ENCODE results near the gene CCN5. TPM values are rescaled to one million over a fixed set of nuclear protein-coding genes. Genes with fewer than 3 reads are reported as not detected.

Gene CCN5
- total RNA-seq, 1 experiment from 2014 or later = 0.37 TPM

DNA sequence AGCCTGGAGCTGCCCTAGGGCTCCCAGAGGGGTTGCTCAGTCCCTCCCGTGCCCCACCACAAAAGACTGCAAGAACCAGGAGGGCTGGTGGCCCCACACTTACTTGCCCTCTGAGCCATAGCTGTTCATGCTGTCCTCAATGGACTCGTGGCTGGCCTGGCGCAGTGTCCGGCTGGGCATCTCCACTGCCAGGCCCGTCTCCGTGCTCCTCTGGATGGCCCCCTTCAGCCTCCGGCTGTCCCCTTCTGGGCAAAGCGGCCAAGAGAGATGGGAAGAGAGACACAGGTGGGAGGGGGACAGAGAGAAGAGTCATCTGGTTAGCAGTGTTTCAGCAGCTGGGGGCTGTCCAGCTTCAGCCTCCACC lies 56.0 kb downstream of the CCN5 start (continued):
- TF ChIP-seq, protein P1, sequence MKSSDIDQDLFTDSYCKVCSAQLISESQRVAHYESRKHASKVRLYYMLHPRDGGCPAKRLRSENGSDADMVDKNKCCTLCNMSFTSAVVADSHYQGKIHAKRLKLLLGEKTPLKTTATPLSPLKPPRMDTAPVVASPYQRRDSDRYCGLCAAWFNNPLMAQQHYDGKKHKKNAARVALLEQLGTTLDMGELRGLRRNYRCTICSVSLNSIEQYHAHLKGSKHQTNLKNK (CRISPR knock-in tag; IDR thresholded peaks at IDR 0.05) = no peak
- TF ChIP-seq, protein P2, sequence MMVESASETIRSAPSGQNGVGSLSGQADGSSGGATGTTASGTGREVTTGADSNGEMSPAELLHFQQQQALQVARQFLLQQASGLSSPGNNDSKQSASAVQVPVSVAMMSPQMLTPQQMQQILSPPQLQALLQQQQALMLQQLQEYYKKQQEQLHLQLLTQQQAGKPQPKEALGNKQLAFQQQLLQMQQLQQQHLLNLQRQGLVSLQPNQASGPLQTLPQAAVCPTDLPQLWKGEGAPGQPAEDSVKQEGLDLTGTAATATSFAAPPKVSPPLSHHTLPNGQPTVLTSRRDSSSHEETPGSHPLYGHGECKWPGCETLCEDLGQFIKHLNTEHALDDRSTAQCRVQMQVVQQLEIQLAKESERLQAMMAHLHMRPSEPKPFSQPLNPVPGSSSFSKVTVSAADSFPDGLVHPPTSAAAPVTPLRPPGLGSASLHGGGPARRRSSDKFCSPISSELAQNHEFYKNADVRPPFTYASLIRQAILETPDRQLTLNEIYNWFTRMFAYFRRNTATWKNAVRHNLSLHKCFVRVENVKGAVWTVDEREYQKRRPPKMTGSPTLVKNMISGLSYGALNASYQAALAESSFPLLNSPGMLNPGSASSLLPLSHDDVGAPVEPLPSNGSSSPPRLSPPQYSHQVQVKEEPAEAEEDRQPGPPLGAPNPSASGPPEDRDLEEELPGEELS (CRISPR knock-in tag; IDR thresholded peaks at IDR 0.05) = no peak

DNA sequence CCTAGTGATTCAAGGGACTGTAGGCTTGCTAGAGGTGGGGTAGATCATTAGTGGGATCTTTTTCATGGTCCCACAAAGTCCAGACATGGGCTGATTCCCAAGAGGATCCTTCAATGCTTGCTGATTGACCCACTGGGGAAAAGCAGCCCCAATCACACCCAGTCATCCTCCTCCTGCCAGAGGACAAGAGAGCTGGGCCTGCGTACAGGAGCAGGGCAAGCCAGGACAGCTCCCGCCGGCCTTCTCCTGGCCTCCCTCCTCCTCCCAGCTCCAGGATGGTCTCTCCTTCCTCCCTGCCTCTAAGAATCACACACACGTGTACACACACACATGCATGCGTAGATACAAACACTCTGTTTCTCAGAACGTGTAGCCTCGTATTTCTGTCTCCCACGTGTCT lies 57.5 kb downstream of the CCN5 start:
- CTCF ChIA-PET = interaction anchor here (0.6 to 3.4 kb wide), 2 partner anchors 12 to 25 kb away, joined by 3 to 8 read pairs; no protein-coding TSS in a partner anchor
- no peak for ATAC-seq
- Mint-ChIP-seq H3K27ac (no peak overlapping the region), H3K4me3 (no peak overlapping the region), H3K9me3 (no peaks in the 10 kb centered on the region), H3K4me1 (no peaks in the 10 kb centered on the region), H3K27me3 (ENCODE audit: low read depth) (no peaks in the 10 kb centered on the region), H3K36me3 (no peaks in the 10 kb centered on the region)
- POLR2A ChIA-PET = no interaction called here
- DNase-seq (ENCODE audit: low spot score) = no peak
- TF ChIP-seq, protein P3, sequence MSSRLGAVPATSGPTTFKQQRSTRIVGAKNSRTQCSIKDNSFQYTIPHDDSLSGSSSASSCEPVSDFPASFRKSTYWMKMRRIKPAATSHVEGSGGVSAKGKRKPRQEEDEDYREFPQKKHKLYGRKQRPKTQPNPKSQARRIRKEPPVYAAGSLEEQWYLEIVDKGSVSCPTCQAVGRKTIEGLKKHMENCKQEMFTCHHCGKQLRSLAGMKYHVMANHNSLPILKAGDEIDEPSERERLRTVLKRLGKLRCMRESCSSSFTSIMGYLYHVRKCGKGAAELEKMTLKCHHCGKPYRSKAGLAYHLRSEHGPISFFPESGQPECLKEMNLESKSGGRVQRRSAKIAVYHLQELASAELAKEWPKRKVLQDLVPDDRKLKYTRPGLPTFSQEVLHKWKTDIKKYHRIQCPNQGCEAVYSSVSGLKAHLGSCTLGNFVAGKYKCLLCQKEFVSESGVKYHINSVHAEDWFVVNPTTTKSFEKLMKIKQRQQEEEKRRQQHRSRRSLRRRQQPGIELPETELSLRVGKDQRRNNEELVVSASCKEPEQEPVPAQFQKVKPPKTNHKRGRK (CRISPR knock-in tag; IDR thresholded peaks at IDR 0.05; ENCODE audit: borderline replicate concordance) = no peak
- no peak for TF ChIP-seq NR3C1 (CRISPR knock-in tag; conservative IDR thresholded peaks at IDR 0.05; ENCODE audit: low read depth)
- TF ChIP-seq ZNF219 (CRISPR knock-in tag; IDR thresholded peaks at IDR 0.05; ENCODE audit: borderline replicate concordance) = no peak
- TF ChIP-seq, protein P4, sequence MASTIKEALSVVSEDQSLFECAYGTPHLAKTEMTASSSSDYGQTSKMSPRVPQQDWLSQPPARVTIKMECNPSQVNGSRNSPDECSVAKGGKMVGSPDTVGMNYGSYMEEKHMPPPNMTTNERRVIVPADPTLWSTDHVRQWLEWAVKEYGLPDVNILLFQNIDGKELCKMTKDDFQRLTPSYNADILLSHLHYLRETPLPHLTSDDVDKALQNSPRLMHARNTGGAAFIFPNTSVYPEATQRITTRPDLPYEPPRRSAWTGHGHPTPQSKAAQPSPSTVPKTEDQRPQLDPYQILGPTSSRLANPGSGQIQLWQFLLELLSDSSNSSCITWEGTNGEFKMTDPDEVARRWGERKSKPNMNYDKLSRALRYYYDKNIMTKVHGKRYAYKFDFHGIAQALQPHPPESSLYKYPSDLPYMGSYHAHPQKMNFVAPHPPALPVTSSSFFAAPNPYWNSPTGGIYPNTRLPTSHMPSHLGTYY (CRISPR knock-in tag; IDR thresholded peaks at IDR 0.05) = no peak
- TF ChIP-seq, protein P5, sequence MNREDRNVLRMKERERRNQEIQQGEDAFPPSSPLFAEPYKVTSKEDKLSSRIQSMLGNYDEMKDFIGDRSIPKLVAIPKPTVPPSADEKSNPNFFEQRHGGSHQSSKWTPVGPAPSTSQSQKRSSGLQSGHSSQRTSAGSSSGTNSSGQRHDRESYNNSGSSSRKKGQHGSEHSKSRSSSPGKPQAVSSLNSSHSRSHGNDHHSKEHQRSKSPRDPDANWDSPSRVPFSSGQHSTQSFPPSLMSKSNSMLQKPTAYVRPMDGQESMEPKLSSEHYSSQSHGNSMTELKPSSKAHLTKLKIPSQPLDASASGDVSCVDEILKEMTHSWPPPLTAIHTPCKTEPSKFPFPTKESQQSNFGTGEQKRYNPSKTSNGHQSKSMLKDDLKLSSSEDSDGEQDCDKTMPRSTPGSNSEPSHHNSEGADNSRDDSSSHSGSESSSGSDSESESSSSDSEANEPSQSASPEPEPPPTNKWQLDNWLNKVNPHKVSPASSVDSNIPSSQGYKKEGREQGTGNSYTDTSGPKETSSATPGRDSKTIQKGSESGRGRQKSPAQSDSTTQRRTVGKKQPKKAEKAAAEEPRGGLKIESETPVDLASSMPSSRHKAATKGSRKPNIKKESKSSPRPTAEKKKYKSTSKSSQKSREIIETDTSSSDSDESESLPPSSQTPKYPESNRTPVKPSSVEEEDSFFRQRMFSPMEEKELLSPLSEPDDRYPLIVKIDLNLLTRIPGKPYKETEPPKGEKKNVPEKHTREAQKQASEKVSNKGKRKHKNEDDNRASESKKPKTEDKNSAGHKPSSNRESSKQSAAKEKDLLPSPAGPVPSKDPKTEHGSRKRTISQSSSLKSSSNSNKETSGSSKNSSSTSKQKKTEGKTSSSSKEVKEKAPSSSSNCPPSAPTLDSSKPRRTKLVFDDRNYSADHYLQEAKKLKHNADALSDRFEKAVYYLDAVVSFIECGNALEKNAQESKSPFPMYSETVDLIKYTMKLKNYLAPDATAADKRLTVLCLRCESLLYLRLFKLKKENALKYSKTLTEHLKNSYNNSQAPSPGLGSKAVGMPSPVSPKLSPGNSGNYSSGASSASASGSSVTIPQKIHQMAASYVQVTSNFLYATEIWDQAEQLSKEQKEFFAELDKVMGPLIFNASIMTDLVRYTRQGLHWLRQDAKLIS (CRISPR knock-in tag; IDR thresholded peaks at IDR 0.05; ENCODE audit: borderline replicate concordance) = no peak
- TF ChIP-seq, protein P6, sequence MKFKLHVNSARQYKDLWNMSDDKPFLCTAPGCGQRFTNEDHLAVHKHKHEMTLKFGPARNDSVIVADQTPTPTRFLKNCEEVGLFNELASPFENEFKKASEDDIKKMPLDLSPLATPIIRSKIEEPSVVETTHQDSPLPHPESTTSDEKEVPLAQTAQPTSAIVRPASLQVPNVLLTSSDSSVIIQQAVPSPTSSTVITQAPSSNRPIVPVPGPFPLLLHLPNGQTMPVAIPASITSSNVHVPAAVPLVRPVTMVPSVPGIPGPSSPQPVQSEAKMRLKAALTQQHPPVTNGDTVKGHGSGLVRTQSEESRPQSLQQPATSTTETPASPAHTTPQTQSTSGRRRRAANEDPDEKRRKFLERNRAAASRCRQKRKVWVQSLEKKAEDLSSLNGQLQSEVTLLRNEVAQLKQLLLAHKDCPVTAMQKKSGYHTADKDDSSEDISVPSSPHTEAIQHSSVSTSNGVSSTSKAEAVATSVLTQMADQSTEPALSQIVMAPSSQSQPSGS (CRISPR knock-in tag; IDR thresholded peaks at IDR 0.05; ENCODE audit: borderline replicate concordance, low read depth) = no peak
- no peak for TF ChIP-seq TCF7 (CRISPR knock-in tag; IDR thresholded peaks at IDR 0.05; ENCODE audit: low read depth)
- no peak for TF ChIP-seq ZNF138 (CRISPR knock-in tag; conservative IDR thresholded peaks at IDR 0.05)
- no peak for TF ChIP-seq JAZF1 (CRISPR knock-in tag; IDR thresholded peaks at IDR 0.05)
- TF ChIP-seq, protein P7, sequence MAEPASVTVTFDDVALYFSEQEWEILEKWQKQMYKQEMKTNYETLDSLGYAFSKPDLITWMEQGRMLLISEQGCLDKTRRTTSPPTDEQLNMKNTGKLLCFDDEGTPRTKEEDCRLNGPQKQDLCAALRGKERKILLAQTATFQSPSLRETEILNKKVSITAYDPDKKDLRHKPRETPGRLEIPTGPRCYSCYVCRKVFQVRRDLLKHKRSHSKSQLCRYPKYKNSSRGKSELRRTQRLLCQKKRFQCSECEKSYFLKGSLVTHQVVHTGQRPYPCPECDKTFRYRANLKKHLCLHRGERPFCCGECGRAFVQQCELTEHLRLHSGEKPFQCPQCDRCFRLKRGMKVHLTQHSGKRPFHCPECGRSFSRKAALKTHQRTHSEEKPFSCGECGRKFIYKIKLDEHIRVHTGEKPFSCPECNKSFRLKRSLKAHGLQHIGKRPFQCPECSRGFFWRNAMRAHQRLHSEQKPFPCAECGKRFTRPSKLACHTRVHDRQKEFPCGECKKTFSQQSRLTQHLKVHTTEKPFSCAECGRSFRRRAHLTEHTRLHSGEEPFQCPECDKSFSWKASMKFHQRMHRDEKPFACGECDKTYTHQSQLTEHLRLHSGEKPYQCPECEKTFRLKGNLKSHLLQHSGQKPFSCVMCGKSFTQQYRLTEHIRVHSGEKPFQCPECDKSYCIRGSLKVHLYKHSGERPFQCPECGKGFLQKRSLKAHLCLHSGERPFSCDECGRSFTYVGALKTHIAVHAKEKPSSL (CRISPR knock-in tag; conservative IDR thresholded peaks at IDR 0.05) = no peak
- TF ChIP-seq, protein P8, sequence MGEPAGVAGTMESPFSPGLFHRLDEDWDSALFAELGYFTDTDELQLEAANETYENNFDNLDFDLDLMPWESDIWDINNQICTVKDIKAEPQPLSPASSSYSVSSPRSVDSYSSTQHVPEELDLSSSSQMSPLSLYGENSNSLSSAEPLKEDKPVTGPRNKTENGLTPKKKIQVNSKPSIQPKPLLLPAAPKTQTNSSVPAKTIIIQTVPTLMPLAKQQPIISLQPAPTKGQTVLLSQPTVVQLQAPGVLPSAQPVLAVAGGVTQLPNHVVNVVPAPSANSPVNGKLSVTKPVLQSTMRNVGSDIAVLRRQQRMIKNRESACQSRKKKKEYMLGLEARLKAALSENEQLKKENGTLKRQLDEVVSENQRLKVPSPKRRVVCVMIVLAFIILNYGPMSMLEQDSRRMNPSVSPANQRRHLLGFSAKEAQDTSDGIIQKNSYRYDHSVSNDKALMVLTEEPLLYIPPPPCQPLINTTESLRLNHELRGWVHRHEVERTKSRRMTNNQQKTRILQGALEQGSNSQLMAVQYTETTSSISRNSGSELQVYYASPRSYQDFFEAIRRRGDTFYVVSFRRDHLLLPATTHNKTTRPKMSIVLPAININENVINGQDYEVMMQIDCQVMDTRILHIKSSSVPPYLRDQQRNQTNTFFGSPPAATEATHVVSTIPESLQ (CRISPR knock-in tag; IDR thresholded peaks at IDR 0.05) = no peak
- TF ChIP-seq ZBTB21 (CRISPR knock-in tag; IDR thresholded peaks at IDR 0.05; ENCODE audit: borderline replicate concordance) = no peak
- TF ChIP-seq, protein P9, sequence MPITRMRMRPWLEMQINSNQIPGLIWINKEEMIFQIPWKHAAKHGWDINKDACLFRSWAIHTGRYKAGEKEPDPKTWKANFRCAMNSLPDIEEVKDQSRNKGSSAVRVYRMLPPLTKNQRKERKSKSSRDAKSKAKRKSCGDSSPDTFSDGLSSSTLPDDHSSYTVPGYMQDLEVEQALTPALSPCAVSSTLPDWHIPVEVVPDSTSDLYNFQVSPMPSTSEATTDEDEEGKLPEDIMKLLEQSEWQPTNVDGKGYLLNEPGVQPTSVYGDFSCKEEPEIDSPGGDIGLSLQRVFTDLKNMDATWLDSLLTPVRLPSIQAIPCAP (CRISPR knock-in tag; IDR thresholded peaks at IDR 0.05) = no peak
- TF ChIP-seq, protein P10, sequence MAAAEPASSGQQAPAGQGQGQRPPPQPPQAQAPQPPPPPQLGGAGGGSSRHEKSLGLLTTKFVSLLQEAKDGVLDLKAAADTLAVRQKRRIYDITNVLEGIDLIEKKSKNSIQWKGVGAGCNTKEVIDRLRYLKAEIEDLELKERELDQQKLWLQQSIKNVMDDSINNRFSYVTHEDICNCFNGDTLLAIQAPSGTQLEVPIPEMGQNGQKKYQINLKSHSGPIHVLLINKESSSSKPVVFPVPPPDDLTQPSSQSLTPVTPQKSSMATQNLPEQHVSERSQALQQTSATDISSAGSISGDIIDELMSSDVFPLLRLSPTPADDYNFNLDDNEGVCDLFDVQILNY (CRISPR knock-in tag; IDR thresholded peaks at IDR 0.05) = no peak
- no peak for TF ChIP-seq MYBL2 (CRISPR knock-in tag; IDR thresholded peaks at IDR 0.05)
